Left renal pelvis (tissue), 4 donors: Measurements from ENCODE around the gene OR4C5. TPM values are rescaled to one million over a fixed set of nuclear protein-coding genes. Genes with fewer than 3 reads are reported as not detected.
"Not testable (repeated sequence)": the region's sequence is repeated elsewhere in the genome, so short reads cannot be mapped to it uniquely, and the experiment has no call there.

Experiments used
- DNase-seq, 4 donors: peaks; one replicate each; pipeline ENCODE4 v3.0.0-alpha.2; 2013; ENCODE audit warnings: low read depth in 4 of 4, low spot score in 3 of 4
- polyA plus RNA-seq, 4 donors: library from polyadenylated mRNA; unstranded; fragments of 120-200 nt; gene quantifications; one replicate each; pipeline ENCODE4 v1.2.1, GENCODE V29; 2013; ENCODE audit not compliant: insufficient read length in 4 of 4

Gene OR4C5
- not detected for polyA plus RNA-seq

GRCh38 chr11:48366365-48366764, at the start of gene OR4C5:
Gene OR4C5 (minus strand): TSS chr11:48366465. CDS start chr11:48366465, 0 bp downstream.
- no peak for DNase-seq

DNA sequence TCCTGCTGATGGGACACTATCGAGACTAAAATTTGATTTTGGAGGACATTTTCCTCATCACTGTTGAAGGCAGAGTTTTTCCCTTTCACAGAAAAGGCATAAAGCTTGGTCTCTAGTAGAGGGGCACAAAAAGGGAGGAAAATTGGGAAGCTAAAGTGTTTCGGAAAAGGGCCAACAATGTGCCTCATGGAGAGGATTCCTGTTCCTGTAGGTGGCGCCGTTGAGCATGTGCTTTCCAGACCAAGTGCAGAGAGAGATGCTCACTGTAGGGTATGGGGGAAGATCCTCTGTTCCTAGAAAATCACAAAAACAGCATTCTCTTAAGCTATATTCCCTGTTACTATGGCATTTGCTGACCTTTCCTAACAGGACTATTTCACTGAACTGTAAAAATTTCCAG, 18.4 kb upstream of the OR4C5 start:
- DNase-seq: no peak

- DNase-seq: not testable (repeated sequence)
Observed at GRCh38 chr11:48384151-48384550, 17.9 kb upstream of the OR4C5 start.

DNA sequence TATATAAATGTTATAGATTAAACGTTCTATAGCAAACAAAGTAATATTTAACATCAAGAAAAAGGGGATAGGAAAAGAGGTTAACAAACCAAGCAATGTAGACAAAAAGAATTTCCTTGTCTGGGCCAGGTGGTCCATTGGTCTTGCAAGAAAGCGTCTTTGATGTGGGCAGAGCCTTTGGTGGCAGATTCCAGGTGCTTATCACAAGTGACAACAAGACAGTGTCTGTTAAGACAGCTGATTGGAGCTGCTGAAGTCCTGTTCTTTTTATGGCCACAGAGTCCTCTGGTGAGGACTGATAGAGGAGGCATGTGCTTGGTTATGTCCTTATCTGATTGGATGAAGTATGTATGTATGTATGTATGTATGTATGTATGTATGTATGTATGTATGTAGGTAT, 5.0 kb downstream of the OR4C5 start:
- not testable (repeated sequence) for DNase-seq

DNA sequence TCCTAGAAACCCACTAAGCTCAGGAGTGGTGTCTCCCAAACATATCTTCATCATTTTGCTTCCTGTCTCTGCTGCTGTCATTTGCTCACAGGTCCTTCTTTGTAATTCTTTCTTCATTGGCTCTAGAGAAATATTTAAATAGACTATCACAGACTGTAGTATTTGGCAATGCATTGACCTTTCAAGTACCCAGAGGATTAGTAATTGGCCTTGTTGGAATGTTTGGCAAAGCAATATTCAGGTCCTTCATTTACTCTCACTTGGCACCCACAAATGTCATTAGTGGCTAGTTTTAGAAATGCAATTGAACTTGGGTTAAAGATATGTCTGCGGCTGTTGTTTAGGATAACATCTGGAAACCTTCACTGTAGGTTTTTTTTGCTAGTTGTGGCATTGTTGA, 11.6 kb downstream of the OR4C5 start:
- DNase-seq: no peak

DNA sequence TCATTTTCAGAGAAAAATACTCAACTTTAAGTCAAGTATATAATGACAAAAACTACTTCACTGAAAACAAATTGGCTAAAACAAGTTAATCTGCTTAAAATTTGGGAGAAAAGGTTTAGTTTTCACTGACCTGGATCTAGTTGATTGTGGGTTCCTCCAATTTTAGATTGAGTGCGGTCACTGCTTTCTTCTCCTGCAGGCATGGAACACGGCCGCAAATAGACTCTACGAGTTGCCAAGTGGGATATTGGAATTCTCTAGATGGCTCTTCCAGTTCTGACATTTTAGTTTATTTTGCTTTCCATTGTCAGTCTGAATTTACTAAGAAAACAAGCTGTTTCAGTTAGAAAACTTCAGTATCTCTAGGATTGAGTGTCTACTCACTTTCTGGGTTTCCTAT, 12.3 kb downstream of the OR4C5 start:
- no peak for DNase-seq

GRCh38 chr11:48346286-48346685, 20.0 kb downstream of the OR4C5 start:
- not testable (repeated sequence) for DNase-seq

GRCh38 chr11:48342505-48342904, 23.8 kb downstream of the OR4C5 start:
- not testable (repeated sequence) for DNase-seq

GRCh38 chr11:48341466-48341865, 24.8 kb downstream of the OR4C5 start:
- no peak for DNase-seq

GRCh38 chr11:48324620-48325019, 41.6 kb downstream of the OR4C5 start, which contains the start of gene OR4C3:
Gene OR4C3 (plus strand): TSS chr11:48324920. CDS start chr11:48325022, 102 bp downstream.
- not testable (repeated sequence) for DNase-seq

GRCh38 chr11:48319813-48320212, 46.5 kb downstream of the OR4C5 start:
- DNase-seq: not testable (repeated sequence)

Other genes with a start within 250 kb of the OR4C5 start
- gene OR4B1, start 149.7 kb downstream of the OR4C5 start, polyA plus RNA-seq: not detected
- not detected for gene OR4X2, start 121.4 kb downstream of the OR4C5 start, polyA plus RNA-seq
- not detected for gene OR4X1, start 102.6 kb downstream of the OR4C5 start, polyA plus RNA-seq
- gene OR4S1, start 60.2 kb downstream of the OR4C5 start, polyA plus RNA-seq: not detected
- not detected for gene OR4C3, start 41.5 kb downstream of the OR4C5 start, polyA plus RNA-seq
- not detected for gene OR4A47, start 122.3 kb upstream of the OR4C5 start, polyA plus RNA-seq